NT2/D1 (cell line): ENCODE results near the gene ANKUB1.

ENCODE experiments used
- DNase-seq: peaks from one replicate; pipeline ENCODE4 v3.0.0-alpha.2; 2011; ENCODE audit warnings: low read depth, low spot score
- H3K27me3 ChIP-seq: 2 replicates; pipeline ENCODE4 v1.6.0; 2011; ENCODE audit warnings: mild to moderate bottlenecking; ENCODE audit not compliant: insufficient read length, insufficient read depth
- H3K36me3 ChIP-seq: 2 replicates; pipeline ENCODE4 v1.6.1; 2011; ENCODE audit warnings: mild to moderate bottlenecking, low read length, mixed read lengths; ENCODE audit not compliant: insufficient read depth, insufficient read length
- H3K4me1 ChIP-seq: 2 replicates; pipeline ENCODE4 v1.5.1; 2011; ENCODE audit not compliant: insufficient read depth, insufficient read length
- H3K4me3 ChIP-seq: 2 replicates; pipeline ENCODE4 v1.5.1; 2011; ENCODE audit warnings: low read depth; ENCODE audit not compliant: insufficient read length
- H3K9ac ChIP-seq: 2 replicates; pipeline ENCODE4 v1.6.0; 2011; ENCODE audit warnings: low read depth; ENCODE audit not compliant: insufficient read length
- H3K9me3 ChIP-seq: 2 replicates; pipeline ENCODE4 v1.5.1; 2011; ENCODE audit warnings: mild to moderate bottlenecking, low read length; ENCODE audit not compliant: insufficient read depth
- SUZ12 ChIP-seq: IDR thresholded peaks from 2 replicates; pipeline ENCODE4 v1.6.1; 2011; ENCODE audit not compliant: insufficient read length, insufficient read depth; ENCODE audit errors: extremely low read depth
- YY1 ChIP-seq: IDR thresholded peaks from 2 replicates; pipeline ENCODE4 v1.6.1; 2011; ENCODE audit not compliant: insufficient read length, insufficient read depth
- ZNF274 ChIP-seq: IDR thresholded peaks from 2 replicates; pipeline ENCODE4 v1.6.1; 2011; ENCODE audit warnings: mild to moderate bottlenecking, low read depth, low read length

ANKUB1 gene

GRCh38 chr3:149806171-149806778, 13.9 kb upstream of the ANKUB1 start:
- Histone ChIP-seq H3K36me3 (no peaks in the 10 kb centered on the region), H3K9ac (no peak overlapping the region), H3K27me3 (no peaks in the 10 kb centered on the region), H3K9me3 (no peaks in the 10 kb centered on the region), H3K4me1 (no peaks in the 10 kb centered on the region), H3K4me3 (no peak overlapping the region)
- no peak for DNase-seq
- no peak for TF ChIP-seq ZNF274
- no peak for TF ChIP-seq YY1
- no peak for TF ChIP-seq SUZ12

DNA sequence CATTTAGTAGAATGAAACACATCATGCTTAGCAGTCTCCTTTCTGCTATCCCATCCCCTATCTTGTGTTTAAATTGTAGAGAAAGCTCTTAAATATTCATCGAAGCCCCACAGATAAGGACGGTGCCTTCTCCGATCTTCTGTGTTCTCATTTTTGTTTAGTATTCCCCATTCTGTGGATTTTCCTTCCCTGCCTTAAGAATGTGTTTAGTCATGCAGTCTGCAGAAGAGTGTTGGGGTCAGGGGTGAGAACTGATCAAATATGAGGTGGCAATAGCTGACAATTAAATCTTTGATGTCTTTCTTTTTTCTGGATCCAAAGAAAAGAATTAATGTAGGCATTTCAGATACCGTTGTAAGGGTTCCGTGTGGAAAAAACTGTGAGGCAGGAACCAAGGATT, 9.3 kb upstream of the ANKUB1 start:
- Histone ChIP-seq H3K9ac (no peak overlapping the region), H3K27me3 (no peaks in the 10 kb centered on the region), H3K9me3 (no peaks in the 10 kb centered on the region), H3K4me1 (no peaks in the 10 kb centered on the region), H3K4me3 (no peak overlapping the region), H3K36me3 (no peaks in the 10 kb centered on the region)
- no peak for DNase-seq
- TF ChIP-seq ZNF274: no peak
- TF ChIP-seq YY1: no peak
- no peak for TF ChIP-seq SUZ12

DNA sequence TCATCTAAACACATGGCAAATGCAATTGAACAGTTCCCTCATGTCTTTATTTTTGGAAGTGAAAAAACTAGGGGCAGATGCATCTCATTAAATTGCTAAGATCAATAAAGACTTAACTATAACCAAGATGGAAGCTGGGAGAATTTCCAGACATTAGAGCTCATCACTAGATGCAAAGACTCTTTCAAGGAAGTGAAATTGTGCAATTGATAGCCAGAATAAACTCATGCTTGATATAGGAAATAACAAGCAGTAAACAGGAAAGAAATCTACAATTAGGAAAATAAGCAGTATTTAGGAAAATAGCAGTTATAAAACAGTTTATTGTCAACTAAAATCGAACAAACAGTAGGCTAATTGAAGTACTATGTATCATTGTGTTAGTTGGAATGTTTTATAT, 8.8 kb upstream of the ANKUB1 start:
- H3K4me1 ChIP-seq: no peaks in the 10 kb centered on the region
- TF ChIP-seq ZNF274 (no peak), SUZ12 (no peak), YY1 (no peak)
- no peak overlapping the region for H3K4me3 ChIP-seq
- H3K36me3 ChIP-seq: no peaks in the 10 kb centered on the region
- DNase-seq: no peak
- no peaks in the 10 kb centered on the region for H3K27me3 ChIP-seq
- H3K9me3 ChIP-seq: no peaks in the 10 kb centered on the region
- no peak overlapping the region for H3K9ac ChIP-seq

DNA sequence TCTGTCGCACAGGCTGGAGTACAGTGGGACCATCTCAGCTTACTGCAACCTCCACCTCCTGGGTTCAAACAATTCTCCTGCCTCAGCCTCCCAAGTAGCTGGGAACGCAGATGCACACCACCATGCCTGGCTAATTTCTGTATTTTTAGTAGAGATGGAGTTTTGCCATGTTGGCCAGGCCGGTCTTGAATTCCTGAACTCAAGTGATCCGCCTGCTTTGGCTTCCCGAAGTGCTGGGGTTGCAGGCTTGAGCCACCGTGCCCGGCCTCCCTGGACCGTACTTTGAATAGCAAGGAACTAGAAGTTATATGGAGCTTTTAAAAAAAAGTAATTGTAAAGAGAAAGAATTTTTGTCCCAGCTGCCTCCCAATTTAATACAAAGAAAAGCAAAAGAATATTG, 8.3 kb upstream of the ANKUB1 start:
- Histone ChIP-seq H3K9me3 (no peaks in the 10 kb centered on the region), H3K4me3 (no peak overlapping the region), H3K27me3 (no peaks in the 10 kb centered on the region), H3K4me1 (no peaks in the 10 kb centered on the region), H3K36me3 (no peaks in the 10 kb centered on the region), H3K9ac (no peak overlapping the region)
- DNase-seq: no peak
- TF ChIP-seq ZNF274: no peak
- TF ChIP-seq YY1: no peak

- no peak for TF ChIP-seq ZNF274
- no peak for TF ChIP-seq YY1
- TF ChIP-seq SUZ12: no peak
- H3K27me3 ChIP-seq: no peaks in the 10 kb centered on the region
- no peaks in the 10 kb centered on the region for H3K36me3 ChIP-seq
- no peaks in the 10 kb centered on the region for H3K4me1 ChIP-seq
- no peaks in the 10 kb centered on the region for H3K9me3 ChIP-seq
- H3K9ac ChIP-seq: no peak overlapping the region
- no peak overlapping the region for H3K4me3 ChIP-seq
- no peak for DNase-seq
These were observed 3.7 kb upstream of the ANKUB1 start for GRCh38 chr3:149796026-149796425.

- Histone ChIP-seq H3K27me3 (no peaks in the 10 kb centered on the region), H3K36me3 (no peaks in the 10 kb centered on the region), H3K9me3 (no peaks in the 10 kb centered on the region), H3K9ac (no peak overlapping the region), H3K4me3 (no peak overlapping the region), H3K4me1 (no peaks in the 10 kb centered on the region)
- TF ChIP-seq SUZ12 (no peak), YY1 (no peak), ZNF274 (no peak)
- no peak for DNase-seq
These were observed 1.7 kb downstream of the ANKUB1 start for GRCh38 chr3:149790698-149791097.

GRCh38 chr3:149790268-149790667, 2.1 kb downstream of the ANKUB1 start:
- no peak overlapping the region for H3K4me3 ChIP-seq
- no peaks in the 10 kb centered on the region for H3K36me3 ChIP-seq
- H3K27me3 ChIP-seq: no peaks in the 10 kb centered on the region
- DNase-seq: no peak
- TF ChIP-seq SUZ12 (no peak), ZNF274 (no peak), YY1 (no peak)
- no peaks in the 10 kb centered on the region for H3K9me3 ChIP-seq
- no peaks in the 10 kb centered on the region for H3K4me1 ChIP-seq
- H3K9ac ChIP-seq: no peak overlapping the region

DNA sequence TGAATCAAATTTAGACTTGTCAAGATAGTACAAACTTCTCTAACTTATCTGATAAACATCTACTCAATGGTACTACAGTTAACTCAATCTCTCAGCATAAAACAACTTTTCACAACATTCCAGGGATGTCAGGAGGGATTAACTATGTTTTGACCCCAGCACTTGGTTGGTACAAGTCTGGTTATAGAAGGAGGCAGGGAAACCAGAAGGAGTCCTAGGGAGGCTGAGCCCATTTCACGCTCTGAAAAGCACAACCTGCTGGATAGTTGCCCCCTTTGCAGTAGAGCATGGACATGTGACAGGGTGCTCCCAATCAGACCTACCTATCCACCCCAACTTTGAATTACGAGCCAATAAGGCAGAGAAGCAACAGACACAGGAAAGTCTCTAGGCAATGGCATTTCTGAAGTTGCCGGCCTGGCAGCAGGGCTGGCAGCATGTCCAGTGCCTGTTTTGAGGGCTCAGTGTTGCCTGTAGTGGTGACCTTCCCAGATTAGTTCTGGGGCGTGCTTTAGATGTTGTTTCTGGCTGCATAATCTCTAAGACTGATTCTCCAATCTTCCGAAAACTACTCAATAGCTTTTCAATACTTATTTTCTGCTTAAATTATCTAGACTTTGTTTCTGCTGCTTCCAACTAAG, 8.2 kb downstream of the ANKUB1 start:
- Histone ChIP-seq H3K27me3 (no peaks in the 10 kb centered on the region), H3K4me1 (no peaks in the 10 kb centered on the region), H3K4me3 (no peak overlapping the region), H3K9me3 (no peaks in the 10 kb centered on the region), H3K9ac (no peak overlapping the region), H3K36me3 (no peaks in the 10 kb centered on the region)
- TF ChIP-seq YY1 (no peak), ZNF274 (no peak)
- DNase-seq: no peak
